ENCODE results near the gene PARS2.

DNA sequence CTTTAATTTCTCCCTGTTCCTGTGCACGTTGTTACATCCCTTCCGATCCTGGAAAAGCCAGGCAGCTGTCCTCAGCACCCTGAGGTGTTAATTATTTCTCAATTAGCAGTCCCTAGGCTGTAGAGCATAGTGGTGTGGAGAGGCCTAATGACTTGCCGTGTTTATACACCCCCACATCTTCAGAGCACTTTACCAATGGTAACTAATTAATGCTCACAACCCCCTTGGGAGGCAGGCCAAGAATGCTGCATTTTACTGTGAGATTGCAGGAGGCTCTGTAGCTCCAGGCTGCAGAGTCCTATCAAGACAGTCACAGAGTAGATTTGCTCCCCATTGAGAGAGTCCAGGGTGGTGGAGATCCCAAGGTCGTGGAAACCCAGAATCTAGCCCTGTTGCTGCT lies 2.4 kb upstream of the PARS2 start:
- TF ChIP-seq, protein P1, sequence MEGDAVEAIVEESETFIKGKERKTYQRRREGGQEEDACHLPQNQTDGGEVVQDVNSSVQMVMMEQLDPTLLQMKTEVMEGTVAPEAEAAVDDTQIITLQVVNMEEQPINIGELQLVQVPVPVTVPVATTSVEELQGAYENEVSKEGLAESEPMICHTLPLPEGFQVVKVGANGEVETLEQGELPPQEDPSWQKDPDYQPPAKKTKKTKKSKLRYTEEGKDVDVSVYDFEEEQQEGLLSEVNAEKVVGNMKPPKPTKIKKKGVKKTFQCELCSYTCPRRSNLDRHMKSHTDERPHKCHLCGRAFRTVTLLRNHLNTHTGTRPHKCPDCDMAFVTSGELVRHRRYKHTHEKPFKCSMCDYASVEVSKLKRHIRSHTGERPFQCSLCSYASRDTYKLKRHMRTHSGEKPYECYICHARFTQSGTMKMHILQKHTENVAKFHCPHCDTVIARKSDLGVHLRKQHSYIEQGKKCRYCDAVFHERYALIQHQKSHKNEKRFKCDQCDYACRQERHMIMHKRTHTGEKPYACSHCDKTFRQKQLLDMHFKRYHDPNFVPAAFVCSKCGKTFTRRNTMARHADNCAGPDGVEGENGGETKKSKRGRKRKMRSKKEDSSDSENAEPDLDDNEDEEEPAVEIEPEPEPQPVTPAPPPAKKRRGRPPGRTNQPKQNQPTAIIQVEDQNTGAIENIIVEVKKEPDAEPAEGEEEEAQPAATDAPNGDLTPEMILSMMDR (IDR thresholded peaks at IDR 0.05): no peak
- TF ChIP-seq POLR2A (IDR thresholded peaks at IDR 0.05): no peak

Data from right lobe of liver (tissue), 4 donors.